Caco-2 (cell line): Measurements from ENCODE around the gene BTBD9. TPM values are rescaled to one million over a fixed set of nuclear protein-coding genes. Genes with fewer than 3 reads are reported as not detected.

Experiments used
- BruUV-seq: library from RNA; stranded (reverse); fragments of 400-500 nt; replicated peaks from 2 replicates; lab custom pipeline; 2021; lab: Mats Ljungman, UMichigan
- CTCF ChIA-PET: fragments of 300-600 bp; sonication (Branson Sonifier 250); formaldehyde crosslinking; loops from one replicate; lab custom pipeline; 2022; ENCODE audit warnings: antibody characterized with exemption; lab: Charles Lee
- POLR2A ChIA-PET: fragments of 300-600 bp; sonication (Branson Sonifier 250); formaldehyde crosslinking; loops from one replicate; lab custom pipeline; 2022; ENCODE audit warnings: antibody characterized with exemption; lab: Charles Lee
- DNase-seq, 2 experiments: peaks; one replicate each; pipeline versions ENCODE4 v3.0.0 to v3.0.0-alpha.2; 2020 to 2022
- H3K27me3 ChIP-seq: replicated peaks from 2 replicates; pipeline ENCODE4 v1.6.0; 2011; ENCODE audit warnings: low read length; ENCODE audit not compliant: control insufficient read depth, insufficient read depth
- H3K36me3 ChIP-seq: 2 replicates; pipeline ENCODE4 v1.5.1; 2011; ENCODE audit warnings: low read length; ENCODE audit not compliant: control insufficient read depth, insufficient read depth
- H3K4me1 ChIP-seq: fragments of 250-450 bp; sonication (Bioruptor Pico); 2 replicates; pipeline ENCODE4 v1.5.1; 2020; ENCODE audit warnings: mild to moderate bottlenecking
- H3K4me3 ChIP-seq: 2 replicates; pipeline ENCODE4 v1.5.1; 2011; ENCODE audit warnings: low read depth, mild to moderate bottlenecking, control low read depth, low read length
- H3K9me3 ChIP-seq: fragments of 250-450 bp; sonication (Bioruptor Pico); 2 replicates; pipeline ENCODE4 v1.5.1; 2020; ENCODE audit warnings: mild to moderate bottlenecking, moderate library complexity
- H3K27ac Mint-ChIP-seq: one replicate; pipeline ENCODE4 v1.8.0; 2022; ENCODE audit warnings: mixed read lengths; ENCODE audit not compliant: unreplicated experiment
- H3K27me3 Mint-ChIP-seq: one replicate; pipeline ENCODE4 v1.8.0; 2022; ENCODE audit warnings: mixed read lengths; ENCODE audit not compliant: insufficient read depth, unreplicated experiment
- H3K36me3 Mint-ChIP-seq: one replicate; pipeline ENCODE4 v1.8.0; 2022; ENCODE audit warnings: mild to moderate bottlenecking, mixed read lengths; ENCODE audit not compliant: insufficient read depth, unreplicated experiment
- H3K4me1 Mint-ChIP-seq: one replicate; pipeline ENCODE4 v1.8.0; 2022; ENCODE audit warnings: low read depth, mixed read lengths; ENCODE audit not compliant: unreplicated experiment
- H3K4me3 Mint-ChIP-seq: one replicate; pipeline ENCODE4 v1.8.0; 2022; ENCODE audit warnings: mild to moderate bottlenecking, moderate library complexity, mixed read lengths; ENCODE audit not compliant: unreplicated experiment
- H3K9me3 Mint-ChIP-seq: one replicate; pipeline ENCODE4 v1.8.0; 2022; ENCODE audit warnings: mixed read lengths; ENCODE audit not compliant: unreplicated experiment
- intact Hi-C: fragments of 100-400 bp; cut with micrococcal nuclease; formaldehyde crosslinking; loops from one replicate; pipeline ENCODE4 v1.10.0; 2022; ENCODE audit not compliant: unreplicated experiment
- total RNA-seq: library from RNA; stranded (reverse); gene quantifications from 2 replicates; pipeline ENCODE4 v1.2.3, GENCODE V29; 2022
- TF ChIP-seq, protein P1 (sequence below), 2 experiments: fragments of 200-600 bp in 1 of 2; IDR thresholded peaks; 1 replicate in 1 of 2; 2 replicates in 1 of 2; pipeline versions ENCODE4 v1.5.1 to v1.8.0; 2011 to 2022; ENCODE audit warnings: antibody characterized with exemption in 1 of 2, control low read depth in 1 of 2, inconsistent platforms in 1 of 2, low read depth in 1 of 2, low read length in 1 of 2, mild to moderate bottlenecking in 1 of 2, moderate library complexity in 1 of 2; ENCODE audit not compliant: insufficient read depth in 1 of 2, severe bottlenecking in 1 of 2, unreplicated experiment in 1 of 2

Gene BTBD9
- total RNA-seq, 1 experiment from 2014 or later = 19.6 TPM

DNA sequence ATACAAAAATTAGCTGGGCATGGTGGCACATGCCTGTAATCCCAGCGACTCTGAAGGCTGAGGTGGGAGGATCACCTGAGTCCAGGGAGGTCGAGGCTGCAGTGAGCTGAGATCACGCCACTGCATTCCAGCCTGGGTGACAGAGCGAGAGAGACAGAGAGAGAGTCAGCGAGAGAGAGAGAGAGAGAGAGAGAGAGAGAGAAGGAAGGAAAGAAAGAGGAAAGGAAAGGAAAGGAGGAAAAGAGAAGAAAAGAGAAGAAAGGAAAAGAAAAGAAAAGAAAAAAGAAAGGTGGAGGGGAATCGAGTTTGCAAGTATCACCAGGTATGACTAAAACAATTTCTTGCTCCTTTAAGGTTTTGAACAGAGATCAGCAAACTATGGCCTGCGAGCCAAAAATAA is 152.3 kb downstream of the BTBD9 start:
- no peaks in the 10 kb centered on the region for H3K27me3 ChIP-seq
- no peak overlapping the region for H3K27ac Mint-ChIP-seq
- no peaks in the 10 kb centered on the region for H3K36me3 Mint-ChIP-seq
- no peaks in the 10 kb centered on the region for H3K9me3 Mint-ChIP-seq
- POLR2A ChIA-PET = no interaction called here
- no peaks in the 10 kb centered on the region for H3K9me3 ChIP-seq
- H3K4me1 ChIP-seq = peaks cover 13% of the 10 kb centered on the region; the same call in 1 of the 2 replicates
- no peaks in the 10 kb centered on the region for H3K27me3 Mint-ChIP-seq
- CTCF ChIA-PET = no interaction called here
- H3K4me1 Mint-ChIP-seq = no peaks in the 10 kb centered on the region
- intact Hi-C loops = no loop called here
- TF ChIP-seq, protein P1, sequence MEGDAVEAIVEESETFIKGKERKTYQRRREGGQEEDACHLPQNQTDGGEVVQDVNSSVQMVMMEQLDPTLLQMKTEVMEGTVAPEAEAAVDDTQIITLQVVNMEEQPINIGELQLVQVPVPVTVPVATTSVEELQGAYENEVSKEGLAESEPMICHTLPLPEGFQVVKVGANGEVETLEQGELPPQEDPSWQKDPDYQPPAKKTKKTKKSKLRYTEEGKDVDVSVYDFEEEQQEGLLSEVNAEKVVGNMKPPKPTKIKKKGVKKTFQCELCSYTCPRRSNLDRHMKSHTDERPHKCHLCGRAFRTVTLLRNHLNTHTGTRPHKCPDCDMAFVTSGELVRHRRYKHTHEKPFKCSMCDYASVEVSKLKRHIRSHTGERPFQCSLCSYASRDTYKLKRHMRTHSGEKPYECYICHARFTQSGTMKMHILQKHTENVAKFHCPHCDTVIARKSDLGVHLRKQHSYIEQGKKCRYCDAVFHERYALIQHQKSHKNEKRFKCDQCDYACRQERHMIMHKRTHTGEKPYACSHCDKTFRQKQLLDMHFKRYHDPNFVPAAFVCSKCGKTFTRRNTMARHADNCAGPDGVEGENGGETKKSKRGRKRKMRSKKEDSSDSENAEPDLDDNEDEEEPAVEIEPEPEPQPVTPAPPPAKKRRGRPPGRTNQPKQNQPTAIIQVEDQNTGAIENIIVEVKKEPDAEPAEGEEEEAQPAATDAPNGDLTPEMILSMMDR (IDR thresholded peaks at IDR 0.05; ENCODE audit: insufficient read depth in 1 of 2, low read depth in 1 of 2, low read length in 1 of 2, severe bottlenecking in 1 of 2, unreplicated experiment in 1 of 2) = no peak
- no peak overlapping the region for H3K4me3 ChIP-seq
- H3K36me3 ChIP-seq = no peaks in the 10 kb centered on the region
- H3K4me3 Mint-ChIP-seq = no peak overlapping the region
- BruUV-seq = no TSS peak
- DNase-seq = no peak

DNA sequence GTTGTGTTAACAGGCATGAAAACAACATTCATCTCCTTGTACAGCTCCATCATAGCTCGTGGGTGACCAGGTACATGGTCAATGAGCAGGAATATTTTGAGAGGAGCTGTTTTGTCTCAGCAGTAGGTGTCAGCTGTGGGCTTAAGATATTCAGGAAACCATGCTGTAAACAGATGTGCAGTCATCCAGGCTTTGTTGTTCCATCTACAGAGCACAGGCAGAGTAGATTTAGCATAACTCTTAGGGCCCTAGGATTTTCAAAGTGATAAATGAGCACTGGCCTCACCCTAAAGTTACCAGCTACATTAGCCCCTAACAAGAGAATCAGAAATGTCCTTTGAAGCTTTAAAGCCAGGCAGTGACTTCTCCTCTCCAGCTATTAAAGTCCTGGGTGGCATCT is 154.2 kb downstream of the BTBD9 start:
- Mint-ChIP-seq H3K4me3 (no peak overlapping the region), H3K27ac (no peak overlapping the region), H3K9me3 (no peaks in the 10 kb centered on the region), H3K27me3 (no peaks in the 10 kb centered on the region), H3K36me3 (no peaks in the 10 kb centered on the region), H3K4me1 (no peaks in the 10 kb centered on the region)
- H3K4me3 ChIP-seq = no peak overlapping the region
- CTCF ChIA-PET = interaction anchor here (1.2 kb wide), 1 partner anchor 8 kb away, joined by 5 read pairs; no protein-coding TSS in a partner anchor
- no TSS peak for BruUV-seq
- POLR2A ChIA-PET = no interaction called here
- TF ChIP-seq, protein P1 (IDR thresholded peaks at IDR 0.05; ENCODE audit: insufficient read depth in 1 of 2, low read depth in 1 of 2, low read length in 1 of 2, severe bottlenecking in 1 of 2, unreplicated experiment in 1 of 2) = no peak
- no peaks in the 10 kb centered on the region for H3K9me3 ChIP-seq
- no peaks in the 10 kb centered on the region for H3K27me3 ChIP-seq
- DNase-seq = no peak
- H3K36me3 ChIP-seq = no peaks in the 10 kb centered on the region
- intact Hi-C loops = no loop called here
- H3K4me1 ChIP-seq = peaks cover 13% of the 10 kb centered on the region; the same call in 1 of the 2 replicates

DNA sequence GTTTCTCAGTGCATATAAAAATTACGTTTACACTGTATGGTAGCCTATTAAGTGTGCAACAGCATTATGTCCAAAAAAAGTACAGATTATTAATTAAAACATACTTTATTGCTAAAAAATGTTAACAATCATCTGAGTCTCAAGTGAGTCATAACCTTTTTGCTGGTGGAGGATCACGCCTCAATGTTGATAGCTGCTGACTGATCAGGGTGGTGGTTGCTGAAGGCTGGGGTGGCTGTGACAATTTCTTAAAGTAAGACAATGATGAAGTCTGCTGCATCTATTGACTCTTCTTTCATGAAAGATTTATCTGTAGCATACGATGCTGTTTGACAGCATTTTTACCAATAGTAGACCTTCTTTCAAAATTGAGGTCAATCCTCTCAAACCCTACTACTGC is 155.1 kb downstream of the BTBD9 start:
- H3K36me3 Mint-ChIP-seq = no peaks in the 10 kb centered on the region
- Histone ChIP-seq H3K27me3 (no peaks in the 10 kb centered on the region), H3K4me1 (peaks cover 13% of the 10 kb centered on the region; the same call in 1 of the 2 replicates), H3K36me3 (no peaks in the 10 kb centered on the region), H3K4me3 (no peak overlapping the region), H3K9me3 (no peaks in the 10 kb centered on the region)
- H3K27ac Mint-ChIP-seq = no peak overlapping the region
- H3K4me1 Mint-ChIP-seq = no peaks in the 10 kb centered on the region
- no TSS peak for BruUV-seq
- CTCF ChIA-PET = interaction anchor here (1.2 kb wide), 1 partner anchor 9 kb away, joined by 5 read pairs; no protein-coding TSS in a partner anchor
- POLR2A ChIA-PET = no interaction called here
- no peaks in the 10 kb centered on the region for H3K27me3 Mint-ChIP-seq
- H3K4me3 Mint-ChIP-seq = no peak overlapping the region
- H3K9me3 Mint-ChIP-seq = no peaks in the 10 kb centered on the region
- intact Hi-C loops = no loop called here
- no peak for DNase-seq
- TF ChIP-seq, protein P1 (IDR thresholded peaks at IDR 0.05; ENCODE audit: insufficient read depth in 1 of 2, low read depth in 1 of 2, low read length in 1 of 2, severe bottlenecking in 1 of 2, unreplicated experiment in 1 of 2) = no peak
